GM10266 (cell line): ENCODE results near the gene ARHGAP26.
"Not testable (repeated sequence)": the region's sequence is repeated elsewhere in the genome, so short reads cannot be mapped to it uniquely, and the experiment has no call there.

Experiments used
- DNase-seq: peaks from one replicate; pipeline ENCODE4 v3.0.0; 2012; ENCODE audit errors: extremely low spot score
- TF ChIP-seq, protein P1 (sequence below): IDR thresholded peaks from 2 replicates; pipeline ENCODE4 v1.5.1; 2012; ENCODE audit warnings: mild to moderate bottlenecking, low read depth; ENCODE audit not compliant: control insufficient read depth, insufficient read depth; ENCODE audit errors: missing control alignments

Gene ARHGAP26

DNA sequence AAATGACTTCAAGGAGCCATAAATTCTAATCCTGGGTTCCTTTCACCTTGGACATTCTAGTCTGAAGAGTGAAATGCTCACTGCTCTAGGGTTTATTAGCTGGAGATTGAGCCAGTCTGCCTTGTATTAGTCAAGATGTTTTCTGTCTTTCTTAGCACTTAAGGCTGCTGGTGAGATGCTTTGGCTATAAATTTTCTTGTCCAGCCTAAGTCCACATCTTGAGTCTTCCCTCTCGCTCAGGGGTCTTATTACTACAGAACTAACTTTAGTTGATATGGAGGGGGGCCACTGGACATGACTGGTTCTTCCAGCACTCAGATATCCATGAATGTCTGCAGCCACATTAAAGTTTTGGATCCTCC lies 316.4 kb downstream of the ARHGAP26 start:
- no peak for DNase-seq

DNA sequence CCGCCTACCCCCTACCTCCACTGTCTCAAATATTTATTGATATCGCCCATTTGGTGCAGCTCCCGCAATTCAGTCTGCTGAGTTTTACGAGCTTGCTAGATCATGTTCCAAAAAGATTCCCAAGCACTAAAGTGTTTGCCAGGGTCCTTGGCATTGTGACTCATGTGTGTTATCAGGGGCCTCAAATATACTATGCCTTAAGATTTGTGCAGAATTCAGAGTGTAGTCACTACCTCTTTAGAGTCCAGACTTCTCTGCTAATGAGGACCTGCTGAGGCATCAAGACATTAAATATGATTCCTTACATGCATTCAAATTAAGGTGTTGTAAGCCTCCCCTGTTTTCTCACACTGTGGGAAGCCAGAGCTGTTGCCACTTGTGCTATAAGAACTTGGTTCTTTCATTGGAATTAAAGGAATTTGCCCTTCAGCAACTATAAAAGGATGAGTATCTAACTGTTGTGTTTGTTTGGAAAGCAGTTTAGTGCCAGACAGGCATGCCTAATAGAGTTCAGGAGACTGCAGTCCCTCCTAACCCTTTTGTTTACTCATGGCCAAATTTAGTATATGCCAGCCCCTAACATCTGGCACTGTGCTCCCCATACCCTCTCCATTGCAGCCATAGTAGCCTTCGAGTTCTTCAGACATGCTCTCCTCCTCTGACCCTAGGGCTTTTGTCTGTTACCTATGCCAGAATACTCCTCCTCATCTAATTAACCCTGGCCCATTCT lies 316.9 kb downstream of the ARHGAP26 start:
- TF ChIP-seq, protein P1, sequence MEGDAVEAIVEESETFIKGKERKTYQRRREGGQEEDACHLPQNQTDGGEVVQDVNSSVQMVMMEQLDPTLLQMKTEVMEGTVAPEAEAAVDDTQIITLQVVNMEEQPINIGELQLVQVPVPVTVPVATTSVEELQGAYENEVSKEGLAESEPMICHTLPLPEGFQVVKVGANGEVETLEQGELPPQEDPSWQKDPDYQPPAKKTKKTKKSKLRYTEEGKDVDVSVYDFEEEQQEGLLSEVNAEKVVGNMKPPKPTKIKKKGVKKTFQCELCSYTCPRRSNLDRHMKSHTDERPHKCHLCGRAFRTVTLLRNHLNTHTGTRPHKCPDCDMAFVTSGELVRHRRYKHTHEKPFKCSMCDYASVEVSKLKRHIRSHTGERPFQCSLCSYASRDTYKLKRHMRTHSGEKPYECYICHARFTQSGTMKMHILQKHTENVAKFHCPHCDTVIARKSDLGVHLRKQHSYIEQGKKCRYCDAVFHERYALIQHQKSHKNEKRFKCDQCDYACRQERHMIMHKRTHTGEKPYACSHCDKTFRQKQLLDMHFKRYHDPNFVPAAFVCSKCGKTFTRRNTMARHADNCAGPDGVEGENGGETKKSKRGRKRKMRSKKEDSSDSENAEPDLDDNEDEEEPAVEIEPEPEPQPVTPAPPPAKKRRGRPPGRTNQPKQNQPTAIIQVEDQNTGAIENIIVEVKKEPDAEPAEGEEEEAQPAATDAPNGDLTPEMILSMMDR = no peak
- no peak for DNase-seq

More for the DNA sequence above, 316.4 kb downstream of the ARHGAP26 start:
- TF ChIP-seq, protein P1 = no peak

DNA sequence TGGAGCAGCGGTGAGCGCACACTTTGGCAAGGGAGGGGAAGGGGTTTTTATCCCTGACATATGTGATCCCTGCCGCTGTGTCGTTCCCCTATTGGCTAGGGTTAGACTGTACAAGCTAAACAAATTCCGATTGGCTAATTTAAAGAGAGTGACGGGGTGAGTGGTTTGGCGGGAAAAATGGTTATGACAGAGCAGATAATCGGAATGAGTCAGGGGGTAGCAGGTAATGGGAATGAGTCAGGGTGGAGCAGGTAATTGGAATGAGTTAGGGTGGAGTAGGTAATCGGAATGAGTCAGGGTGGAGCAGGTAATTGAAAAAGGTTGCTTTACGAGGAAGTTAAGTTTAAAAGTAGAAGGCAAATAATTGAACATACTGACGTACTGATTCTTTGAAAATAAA lies 318.5 kb downstream of the ARHGAP26 start:
- DNase-seq = not testable (repeated sequence)

DNA sequence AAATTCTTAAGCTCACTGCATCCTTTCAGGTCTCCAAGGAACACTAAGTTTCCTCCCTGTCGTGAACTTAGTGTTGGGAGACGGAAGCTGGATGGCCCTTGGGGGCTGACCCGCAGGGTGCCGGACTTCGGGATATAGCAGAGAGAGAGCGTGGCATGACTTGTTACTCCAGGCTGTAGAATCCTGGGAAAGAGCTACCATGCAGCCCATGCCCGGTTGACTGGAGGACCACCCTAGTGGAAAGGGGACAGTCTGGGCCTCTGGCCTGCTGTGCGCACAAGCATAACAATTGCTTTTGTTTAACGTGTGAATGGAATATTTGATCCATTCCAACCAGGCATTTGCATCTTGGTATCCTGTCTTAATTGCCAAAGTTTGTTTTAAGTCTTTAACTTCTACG lies 319.9 kb downstream of the ARHGAP26 start:
- not testable (repeated sequence) for DNase-seq

DNA sequence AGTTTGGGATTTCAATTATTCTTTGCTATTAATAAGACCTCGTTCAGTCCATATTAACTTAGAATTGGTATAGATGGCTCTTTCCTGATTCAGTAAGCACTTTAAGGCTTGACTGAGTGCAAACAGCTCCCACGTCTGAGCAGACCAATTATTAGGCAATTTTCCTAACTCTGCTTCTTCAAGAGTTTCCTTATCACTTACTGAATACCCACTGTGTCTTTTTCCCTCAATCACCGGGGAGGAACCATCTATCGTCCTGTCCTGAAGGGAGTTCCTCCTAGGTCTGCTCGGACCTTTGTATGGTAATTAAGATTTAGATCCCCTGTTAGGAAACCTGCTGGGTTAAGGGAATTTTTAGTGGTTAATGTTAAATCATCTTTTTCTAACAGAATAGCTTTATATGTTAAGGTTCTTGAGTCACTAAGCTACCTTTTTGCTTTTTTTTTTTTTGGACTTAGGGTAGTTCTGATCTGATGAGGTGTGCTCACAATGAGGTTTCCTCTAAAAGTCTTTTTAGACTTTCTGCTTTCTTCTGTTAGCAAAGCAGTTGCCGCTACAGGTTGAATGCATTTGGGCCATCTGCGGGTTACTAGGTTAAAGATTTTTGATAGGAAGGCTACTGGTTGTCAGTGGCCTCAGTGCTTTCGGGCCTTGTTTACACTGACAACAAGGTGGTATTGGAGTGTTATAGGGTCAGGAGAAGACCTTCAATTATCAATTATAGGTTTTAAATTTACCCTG lies 322.7 kb downstream of the ARHGAP26 start:
- not testable (repeated sequence) for DNase-seq

DNA sequence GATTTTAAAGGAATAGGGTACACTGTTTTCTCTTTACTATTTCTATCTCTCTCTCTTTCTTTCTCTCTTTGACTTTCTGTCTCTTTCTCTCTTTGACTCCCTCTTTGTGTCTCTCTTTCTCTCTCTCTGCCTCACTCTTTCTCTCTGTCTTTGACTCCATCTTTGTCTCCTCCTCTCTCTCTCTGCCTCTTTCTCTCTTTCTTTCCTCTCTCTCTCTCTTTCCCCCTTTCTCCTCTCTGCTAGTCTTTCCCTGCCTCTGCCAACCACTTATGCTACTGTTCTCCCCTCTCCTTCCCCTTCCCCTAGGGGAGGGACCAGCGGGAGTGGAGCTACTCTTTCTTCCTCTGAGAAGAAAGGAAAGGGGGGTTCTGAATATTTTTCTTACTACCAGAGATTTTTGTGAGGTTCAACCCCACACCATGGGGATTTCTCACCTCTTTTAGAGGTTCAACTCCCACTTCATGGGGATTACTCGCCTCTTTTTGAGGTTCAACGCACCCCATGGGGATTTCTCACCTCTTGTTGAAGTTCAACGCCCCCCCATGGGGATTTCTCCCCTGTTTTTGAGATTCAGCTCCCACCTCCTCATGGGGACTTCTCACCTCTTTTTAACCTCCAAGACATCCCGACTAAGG lies 323.4 kb downstream of the ARHGAP26 start:
- TF ChIP-seq, protein P1 = no peak
- DNase-seq = peak; percentile 29

DNA sequence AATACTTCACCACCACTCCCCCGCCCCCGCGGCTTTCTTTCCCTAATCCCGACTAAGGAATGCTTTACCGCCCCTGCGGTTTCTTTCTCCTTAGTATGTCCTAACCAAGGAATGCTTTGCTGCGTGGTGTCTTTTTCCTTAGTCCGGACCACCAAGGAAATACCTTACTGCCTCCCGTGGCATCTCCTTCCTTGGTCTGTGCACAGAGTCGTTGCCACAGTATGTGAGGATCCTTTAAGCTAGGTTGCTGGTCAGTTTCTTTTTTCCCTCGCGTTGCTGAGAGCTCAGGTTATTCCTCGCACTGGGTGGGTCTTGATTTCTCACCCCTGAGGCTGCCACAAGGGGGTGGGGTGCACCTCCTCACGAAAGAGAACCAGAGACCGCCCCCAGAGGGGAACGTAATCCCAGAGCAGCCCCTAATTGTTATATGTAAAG lies 323.9 kb downstream of the ARHGAP26 start:
- no peak for DNase-seq
- TF ChIP-seq, protein P1 = peak; percentile 22

DNA sequence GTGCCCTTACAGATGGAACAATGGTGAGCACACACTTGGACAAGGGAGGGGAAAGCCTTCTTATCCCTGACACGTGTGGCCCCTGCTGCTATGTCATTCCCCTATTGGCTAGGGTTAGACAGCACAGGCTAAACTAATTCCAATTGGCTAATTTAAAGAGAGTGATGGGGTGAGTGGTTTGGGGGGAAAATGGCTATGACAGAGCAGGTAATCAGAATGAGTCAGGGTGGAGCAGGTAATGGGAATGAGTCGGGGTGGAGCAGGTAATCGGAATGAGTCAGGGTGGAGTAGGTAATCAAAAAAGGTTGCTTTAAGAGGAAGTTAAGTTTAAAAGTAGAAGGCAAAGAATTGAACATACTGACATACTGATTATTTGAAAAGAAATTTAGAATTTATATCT lies 324.4 kb downstream of the ARHGAP26 start:
- DNase-seq = not testable (repeated sequence)

DNA sequence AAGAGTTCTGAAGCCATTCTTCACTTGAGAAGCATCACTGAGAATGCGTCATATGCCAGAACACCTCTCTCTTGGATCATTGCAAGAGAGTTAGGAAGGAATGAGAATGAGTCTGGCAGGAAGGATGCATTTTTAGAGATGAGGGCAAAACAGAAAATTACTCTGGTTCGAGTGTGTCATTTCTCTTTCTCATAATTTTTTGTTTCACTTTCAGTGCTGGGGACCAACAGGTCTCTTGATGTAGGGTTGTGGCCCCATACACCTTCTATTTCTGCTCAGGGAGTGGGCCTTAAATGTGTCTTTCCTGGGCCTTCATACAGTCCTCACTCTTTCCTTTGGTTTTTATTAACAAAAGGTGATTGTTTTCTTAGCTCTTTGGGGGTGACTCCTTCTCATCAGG lies 330.9 kb downstream of the ARHGAP26 start:
- TF ChIP-seq, protein P1 = no peak
- peak; percentile 55 for DNase-seq
